HEK293T (cell line): Measurements from ENCODE around the gene DOK4.

Experiments used
- ARNT ChIP-seq: fragments of 450-650 bp; IDR thresholded peaks from 2 replicates; pipeline ENCODE4 v1.6.1; 2017; ENCODE audit warnings: mild to moderate bottlenecking
- BHLHE40 ChIP-seq: fragments of 450-650 bp; IDR thresholded peaks from 2 replicates; pipeline ENCODE4 v1.6.1; 2016; ENCODE audit warnings: mild to moderate bottlenecking, moderate library complexity, borderline replicate concordance
- CTBP1 ChIP-seq: fragments of 450-650 bp; IDR thresholded peaks from 2 replicates; pipeline ENCODE4 v1.6.1; 2016; ENCODE audit warnings: borderline replicate concordance
- ELF4 ChIP-seq: fragments of 450-650 bp; IDR thresholded peaks from 2 replicates; pipeline ENCODE4 v1.6.1; 2017; ENCODE audit warnings: antibody characterized with exemption
- FOXA1 ChIP-seq: fragments of 450-650 bp; IDR thresholded peaks from 2 replicates; pipeline ENCODE4 v1.6.1; 2016; ENCODE audit warnings: mild to moderate bottlenecking
- FOXK2 ChIP-seq: fragments of 450-650 bp; IDR thresholded peaks from 2 replicates; pipeline ENCODE4 v1.6.1; 2016; ENCODE audit warnings: mild to moderate bottlenecking
- HDGF ChIP-seq: fragments of 450-650 bp; IDR thresholded peaks from 2 replicates; pipeline ENCODE4 v1.6.1; 2017; ENCODE audit warnings: antibody characterized with exemption, borderline replicate concordance
- L3MBTL2 ChIP-seq: fragments of 450-650 bp; conservative IDR thresholded peaks from 2 replicates; pipeline ENCODE4 v1.6.1; 2016; ENCODE audit warnings: mild to moderate bottlenecking
- LEF1 ChIP-seq: fragments of 450-650 bp; IDR thresholded peaks from 2 replicates; pipeline ENCODE4 v1.6.1; 2017; ENCODE audit warnings: mild to moderate bottlenecking, borderline replicate concordance
- NFRKB ChIP-seq: fragments of 450-650 bp; IDR thresholded peaks from 2 replicates; pipeline ENCODE4 v1.6.1; 2016; ENCODE audit warnings: mild to moderate bottlenecking, moderate library complexity
- SP1 ChIP-seq: fragments of 450-650 bp; IDR thresholded peaks from 2 replicates; pipeline ENCODE4 v1.6.1; 2017
- SUZ12 ChIP-seq: fragments of 450-650 bp; IDR thresholded peaks from 2 replicates; pipeline ENCODE4 v1.6.1; 2016; ENCODE audit warnings: mild to moderate bottlenecking
- TARDBP ChIP-seq: fragments of 450-650 bp; IDR thresholded peaks from 2 replicates; pipeline ENCODE4 v1.6.1; 2016
- TF ChIP-seq, protein P1 (sequence below): fragments of 450-650 bp; IDR thresholded peaks from 2 replicates; pipeline ENCODE4 v1.6.1; 2016

DNA sequence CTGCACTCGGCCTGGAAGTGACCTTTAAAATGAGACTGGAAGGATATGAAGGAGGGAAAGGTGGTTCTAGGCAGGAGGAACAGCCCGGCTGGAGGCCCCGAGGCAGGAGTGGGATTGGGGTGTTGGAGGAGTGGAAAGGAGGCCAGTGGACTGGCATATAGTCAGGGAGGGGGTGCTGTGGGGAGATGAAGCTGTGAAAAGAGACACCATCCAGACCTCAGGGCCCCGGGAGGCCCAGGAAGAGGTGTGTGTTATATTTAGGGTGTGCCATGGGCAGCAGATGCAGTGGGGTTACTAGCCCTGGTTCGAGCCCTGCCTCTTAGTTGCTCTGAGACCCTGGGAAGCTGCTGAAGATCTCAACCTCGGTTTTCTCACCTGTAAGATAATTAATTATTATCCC lies 18.9 kb upstream of the DOK4 start:
- no peak for TF ChIP-seq FOXK2
- TF ChIP-seq SP1, result no peak
- TF ChIP-seq SUZ12, result no peak
- TF ChIP-seq BHLHE40, result no peak
- no peak for TF ChIP-seq HDGF
- TF ChIP-seq CTBP1, result no peak
- TF ChIP-seq L3MBTL2, result no peak
- TF ChIP-seq TARDBP, result no peak
- TF ChIP-seq, protein P1, sequence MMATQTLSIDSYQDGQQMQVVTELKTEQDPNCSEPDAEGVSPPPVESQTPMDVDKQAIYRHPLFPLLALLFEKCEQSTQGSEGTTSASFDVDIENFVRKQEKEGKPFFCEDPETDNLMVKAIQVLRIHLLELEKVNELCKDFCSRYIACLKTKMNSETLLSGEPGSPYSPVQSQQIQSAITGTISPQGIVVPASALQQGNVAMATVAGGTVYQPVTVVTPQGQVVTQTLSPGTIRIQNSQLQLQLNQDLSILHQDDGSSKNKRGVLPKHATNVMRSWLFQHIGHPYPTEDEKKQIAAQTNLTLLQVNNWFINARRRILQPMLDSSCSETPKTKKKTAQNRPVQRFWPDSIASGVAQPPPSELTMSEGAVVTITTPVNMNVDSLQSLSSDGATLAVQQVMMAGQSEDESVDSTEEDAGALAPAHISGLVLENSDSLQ, result no peak
- TF ChIP-seq LEF1, result no peak
- no peak for TF ChIP-seq ELF4
- TF ChIP-seq FOXA1, result no peak
- TF ChIP-seq ARNT, result no peak
- TF ChIP-seq NFRKB, result no peak
